GM19397 (cell line): ENCODE data around the gene DNAI4.
"Not testable (repeated sequence)": the region's sequence is repeated elsewhere in the genome, so short reads cannot be mapped to it uniquely, and the experiment has no call there.

Experiments used
- ATAC-seq: cut with Tn5 transposase; IDR thresholded peaks from one replicate; pipeline ENCODE4 v1.9.1; 2021; ENCODE audit warnings: mild to moderate bottlenecking, moderate library complexity; ENCODE audit not compliant: unreplicated experiment

DNAI4 gene

DNA sequence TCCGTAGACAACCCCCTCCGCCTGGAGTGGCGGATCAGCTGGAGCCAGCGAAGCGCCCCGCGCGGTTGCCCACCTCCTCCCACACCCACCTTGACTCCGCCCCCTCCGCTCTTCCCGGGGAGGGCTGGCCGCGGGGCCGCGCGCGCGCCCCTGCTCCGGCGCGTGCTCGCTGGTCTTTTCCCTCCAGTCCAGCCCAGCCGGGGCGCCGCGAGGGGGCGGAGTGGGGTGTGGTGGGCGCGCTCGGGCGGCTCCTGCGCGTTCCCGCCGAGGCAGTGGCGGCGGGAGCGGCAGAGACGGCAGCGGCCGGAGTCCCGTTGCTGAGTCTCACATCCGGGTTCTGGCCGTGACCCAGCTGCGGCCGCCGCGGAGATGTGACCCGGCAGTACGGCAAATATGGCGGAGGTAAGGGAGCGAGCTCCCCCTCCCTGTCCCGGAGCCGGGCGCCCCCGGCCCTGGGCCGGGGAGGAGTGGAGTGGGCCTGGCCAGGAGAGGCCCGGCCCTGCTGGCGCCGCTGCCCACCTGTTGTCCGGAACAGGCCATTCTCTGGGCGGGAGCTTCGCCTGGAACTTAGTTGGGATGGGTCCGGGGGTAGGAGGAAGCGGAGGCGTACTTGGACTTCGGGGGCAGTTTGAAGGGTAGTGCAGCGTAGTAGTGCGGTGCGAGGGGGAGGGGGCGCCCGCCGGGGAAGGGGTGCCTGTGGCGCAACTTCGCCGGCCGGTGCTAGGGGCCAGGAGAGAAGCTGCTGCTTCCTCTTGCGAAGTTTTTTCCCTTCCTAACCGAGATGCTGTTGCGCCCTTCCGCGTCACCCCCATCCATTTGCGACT is 5.6 kb upstream of the DNAI4 start:
- peak; percentile 77 for ATAC-seq

DNA sequence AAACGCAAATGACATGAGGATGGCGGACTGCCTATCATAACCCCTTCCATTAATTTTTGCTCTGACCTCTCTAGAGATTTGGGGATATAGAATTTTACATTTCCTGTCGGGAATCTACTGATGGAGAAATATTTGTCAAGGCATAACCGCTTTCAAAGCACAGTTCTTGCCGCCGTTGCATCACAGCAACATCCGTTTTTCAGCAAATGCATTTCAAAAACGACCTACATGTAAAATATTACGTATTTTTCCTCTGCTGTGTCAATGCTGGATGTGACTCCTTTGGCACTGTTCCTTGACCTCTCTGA is 5.0 kb upstream of the DNAI4 start:
- ATAC-seq = no peak

DNA sequence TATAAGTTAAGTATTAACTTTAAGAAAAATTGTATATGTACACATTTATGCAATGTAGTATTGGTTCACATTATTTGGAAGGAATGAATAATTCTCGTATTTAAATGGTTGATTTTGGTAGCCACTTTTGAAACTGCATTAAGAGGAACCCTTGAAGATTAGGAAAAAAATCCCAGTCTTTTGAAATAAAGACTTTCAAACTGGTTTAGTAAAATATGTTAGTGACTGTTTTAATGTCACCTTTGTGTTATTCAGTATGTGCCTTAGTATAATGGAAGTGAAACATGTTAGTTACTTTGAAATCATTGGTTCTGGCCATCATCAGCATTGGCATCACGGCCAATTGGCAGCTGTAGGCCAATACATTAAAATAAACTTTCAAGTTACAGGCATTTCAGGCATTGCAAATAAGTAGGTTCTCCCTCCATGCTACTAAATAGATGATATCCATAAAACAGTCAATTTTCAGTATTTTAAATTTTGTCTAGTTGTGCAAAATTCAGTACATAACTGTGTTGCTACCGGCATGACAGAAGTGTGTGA is 4.6 kb upstream of the DNAI4 start:
- ATAC-seq = no peak

DNA sequence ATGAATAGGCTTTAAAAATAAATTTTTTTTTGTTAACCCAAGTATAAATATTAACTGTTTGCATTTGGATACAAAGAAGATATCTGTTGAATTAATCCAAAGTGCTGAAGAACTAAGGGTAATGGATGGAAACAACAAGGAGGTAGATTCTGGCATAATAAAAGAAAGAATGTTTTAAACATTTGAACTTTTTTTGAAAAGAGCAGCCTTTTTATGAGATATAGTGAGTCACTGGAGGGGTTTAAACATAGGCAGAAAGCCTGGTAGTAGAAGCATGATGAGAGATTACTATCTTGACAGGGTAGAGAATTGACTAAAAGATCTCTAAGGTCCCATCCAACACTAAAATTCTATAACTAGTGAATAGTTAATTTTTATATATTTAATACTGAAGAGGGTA is 2.9 kb upstream of the DNAI4 start:
- ATAC-seq = no peak

DNA sequence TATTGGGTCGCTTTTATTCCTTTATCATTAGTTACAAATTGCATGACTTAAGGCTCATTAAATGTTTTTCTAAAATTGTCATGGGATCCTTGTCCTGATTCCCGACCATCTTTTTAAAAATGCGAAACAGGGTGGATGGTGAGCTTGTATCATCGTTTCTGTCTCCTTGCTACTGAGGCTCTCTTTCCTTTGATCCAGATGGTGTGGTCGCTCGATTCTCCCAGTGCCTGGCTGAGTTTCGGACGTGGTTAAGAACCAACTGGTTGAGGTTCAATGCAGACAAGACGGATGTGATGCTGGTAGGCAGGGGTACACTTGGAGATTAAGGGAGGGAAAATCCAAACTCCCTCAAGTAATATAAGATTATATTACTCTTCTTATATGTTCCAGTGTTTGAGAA is 1.3 kb upstream of the DNAI4 start:
- ATAC-seq = no peak

DNA sequence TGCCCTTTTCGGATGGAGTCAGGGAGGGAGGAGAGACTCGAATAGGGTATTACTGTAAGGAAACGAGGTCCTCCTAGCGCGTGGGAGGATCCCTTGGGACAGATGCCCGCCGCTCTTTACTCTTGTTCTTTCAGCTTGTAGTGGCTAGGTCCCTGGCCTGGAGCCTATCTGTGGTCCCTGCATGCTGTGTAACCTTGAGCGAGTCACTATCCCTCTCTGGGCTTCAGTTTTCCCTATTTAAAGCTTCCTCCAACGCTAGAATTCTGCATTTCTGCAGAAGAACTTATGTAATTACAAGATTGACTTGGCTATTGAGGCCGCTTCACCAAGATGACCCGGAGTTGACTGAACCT is 878 bp upstream of the DNAI4 start:
- no peak for ATAC-seq

DNA sequence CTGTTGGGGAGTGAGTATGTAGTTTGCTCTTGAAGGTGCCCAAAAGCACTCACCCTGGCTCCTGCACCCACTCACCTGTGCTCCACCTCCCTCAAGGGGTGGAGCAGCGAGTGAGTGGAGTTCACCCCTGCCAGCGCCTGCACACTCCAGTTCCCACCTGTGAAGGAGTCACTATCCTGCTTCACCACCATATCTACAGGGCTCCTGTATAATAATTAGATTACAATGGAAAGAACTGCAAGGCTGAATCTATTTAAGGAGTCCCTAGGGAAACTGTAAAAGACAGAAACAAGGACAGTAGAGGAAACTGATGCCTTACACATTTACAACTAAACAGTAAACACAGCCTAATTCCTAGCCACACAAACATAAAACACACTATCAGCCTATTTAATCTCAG is 4.1 kb downstream of the DNAI4 start:
- no peak for ATAC-seq

DNA sequence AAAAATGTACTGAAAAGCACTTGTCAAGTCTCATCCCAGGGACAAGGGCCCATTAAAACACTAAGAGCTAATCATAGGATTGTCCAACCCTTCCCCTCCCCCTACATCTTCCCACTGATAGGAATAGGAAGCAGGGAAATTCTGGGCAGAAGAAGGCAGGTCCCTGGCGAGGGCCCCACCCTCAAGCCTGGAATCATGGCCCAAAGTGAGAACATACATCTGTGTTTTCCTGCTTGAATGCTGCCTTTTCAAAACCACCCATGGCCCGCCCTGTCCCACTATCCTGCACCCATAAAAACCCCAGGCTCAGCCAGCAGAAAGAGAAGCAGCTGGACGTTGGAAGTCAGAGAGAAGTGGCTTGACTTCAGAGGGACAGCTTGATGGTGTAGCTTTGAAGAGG is 4.8 kb downstream of the DNAI4 start:
- no peak for ATAC-seq

DNA sequence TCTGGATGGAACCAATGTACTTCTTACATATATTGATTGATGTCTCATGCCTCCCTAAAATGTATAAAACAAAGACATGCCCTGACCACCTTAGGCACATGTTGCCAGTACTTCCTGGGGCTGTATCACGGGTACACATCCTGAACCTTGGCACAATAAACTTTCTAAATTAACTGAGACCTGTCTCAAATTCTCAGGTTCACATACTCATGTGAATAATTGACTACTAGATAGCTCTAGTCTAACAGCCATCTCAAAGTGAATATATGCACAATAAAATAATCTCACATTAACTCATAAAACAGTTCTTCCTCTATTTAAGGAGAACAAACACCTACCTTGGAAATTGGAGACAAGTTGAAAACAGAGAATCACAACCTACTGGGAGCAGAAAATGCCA is 5.6 kb downstream of the DNAI4 start:
- ATAC-seq = no peak

DNA sequence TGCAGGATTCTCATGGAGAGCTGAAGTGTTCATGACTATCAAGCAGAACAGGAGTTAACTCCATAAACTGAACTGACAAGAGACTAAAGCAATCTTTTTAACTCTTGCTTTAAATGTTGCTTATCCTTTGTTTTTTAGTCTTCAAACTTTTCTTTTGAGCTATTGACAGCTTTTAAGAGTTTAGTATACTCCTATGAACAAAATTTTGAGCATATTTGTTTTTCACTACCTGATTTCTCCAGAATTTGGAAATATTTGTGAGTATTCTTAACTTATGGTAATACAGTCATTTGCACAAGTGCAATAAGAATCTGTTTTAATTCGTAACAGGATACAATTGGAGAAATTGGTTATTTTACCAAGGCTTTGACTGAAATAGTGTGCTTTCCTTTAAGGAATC is 7.2 kb downstream of the DNAI4 start:
- no peak for ATAC-seq

DNA sequence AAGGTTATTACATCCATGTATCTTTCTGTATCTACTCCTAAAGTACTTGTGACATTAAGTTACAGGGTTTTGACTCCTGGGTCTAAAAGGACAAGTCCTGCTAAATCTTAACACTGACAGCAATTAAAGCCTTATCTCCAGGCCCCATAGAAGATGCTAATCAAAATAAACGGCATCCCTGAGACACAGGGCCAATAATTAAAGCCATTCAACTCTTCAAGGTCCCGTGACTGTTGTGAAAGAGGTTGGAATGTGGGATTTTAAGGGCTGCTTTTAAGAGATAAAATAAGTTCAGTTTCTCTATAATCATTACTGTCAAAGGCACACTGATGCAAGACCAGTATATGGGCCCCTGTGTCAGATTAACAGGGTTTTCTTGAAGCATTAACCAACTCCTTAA is 8.3 kb downstream of the DNAI4 start:
- ATAC-seq = no peak

DNA sequence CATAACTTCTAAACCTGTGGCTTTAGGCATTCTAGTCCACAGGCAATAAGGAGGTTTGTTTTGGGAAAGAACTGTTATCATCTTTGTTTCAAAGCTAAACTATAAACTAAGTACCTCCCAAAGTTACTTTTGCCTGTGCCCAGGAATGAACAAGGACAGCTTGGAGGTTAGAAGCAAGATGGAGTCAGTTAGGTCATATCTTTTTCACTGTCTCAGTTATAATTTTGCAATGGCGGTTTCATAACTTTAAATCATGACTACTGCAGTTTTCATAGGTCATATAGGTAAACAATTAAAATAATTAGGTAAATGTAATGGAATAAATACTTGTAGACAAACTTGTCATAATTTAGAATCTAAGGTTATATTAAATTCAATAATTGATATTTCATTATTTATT is 9.5 kb downstream of the DNAI4 start:
- not testable (repeated sequence) for ATAC-seq

DNA sequence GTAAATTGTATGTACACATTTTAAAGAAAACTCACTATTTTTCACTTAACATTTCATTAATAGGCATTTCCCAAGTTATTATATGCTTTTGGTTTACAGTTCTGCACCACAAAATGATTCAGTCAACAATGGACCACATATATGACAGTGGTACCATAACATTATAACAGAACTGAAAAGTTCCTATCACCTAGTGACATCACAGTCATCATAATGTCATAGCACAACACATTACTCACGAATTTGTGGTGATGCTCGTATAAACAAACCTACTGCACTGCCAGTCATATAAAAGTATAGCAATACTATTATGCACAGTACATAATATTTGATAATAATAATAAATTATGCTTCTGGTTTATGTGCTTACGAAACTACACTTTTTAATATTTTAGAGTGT is 30.9 kb downstream of the DNAI4 start:
- ATAC-seq = no peak

DNA sequence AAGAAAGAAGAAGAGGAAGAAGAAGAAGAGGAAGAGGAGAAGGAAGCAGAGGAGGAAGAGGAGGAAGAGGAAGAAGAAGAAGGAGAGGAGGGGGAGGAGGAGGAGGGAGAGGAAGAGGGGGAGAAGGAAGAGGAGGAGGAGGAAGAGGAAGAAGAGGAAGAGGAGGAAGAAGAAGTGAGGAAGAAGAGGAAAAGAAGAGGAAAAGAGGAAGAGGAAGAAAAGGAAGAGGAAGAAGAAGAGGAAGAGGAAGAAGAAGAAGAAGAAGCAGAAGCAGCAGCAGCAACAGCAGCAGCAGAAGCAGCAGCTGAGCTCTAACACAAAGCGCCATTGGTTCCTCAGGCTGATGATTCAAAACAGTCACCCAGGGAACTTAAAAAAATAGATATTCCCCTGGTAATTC is 34.0 kb downstream of the DNAI4 start:
- no peak for ATAC-seq

DNA sequence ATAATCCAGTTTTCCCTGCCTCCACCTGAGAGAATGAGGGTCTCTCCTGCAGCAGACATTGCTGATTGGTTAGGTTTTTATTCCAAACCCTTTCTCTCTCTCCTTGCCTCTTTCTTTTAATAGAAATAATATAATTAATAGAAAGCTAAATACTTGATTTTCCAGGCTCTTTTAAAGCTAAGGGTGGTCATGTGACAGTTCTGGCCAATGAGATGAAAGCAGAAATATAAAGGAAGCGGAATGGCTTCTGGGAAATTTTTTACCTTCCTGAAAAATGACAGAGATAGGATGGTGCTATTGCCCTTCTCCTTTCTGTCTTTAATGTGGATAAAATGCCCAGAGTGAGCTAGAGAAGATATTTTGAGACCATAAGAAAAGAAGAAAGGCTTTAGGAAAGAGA is 35.6 kb downstream of the DNAI4 start:
- ATAC-seq = no peak

DNA sequence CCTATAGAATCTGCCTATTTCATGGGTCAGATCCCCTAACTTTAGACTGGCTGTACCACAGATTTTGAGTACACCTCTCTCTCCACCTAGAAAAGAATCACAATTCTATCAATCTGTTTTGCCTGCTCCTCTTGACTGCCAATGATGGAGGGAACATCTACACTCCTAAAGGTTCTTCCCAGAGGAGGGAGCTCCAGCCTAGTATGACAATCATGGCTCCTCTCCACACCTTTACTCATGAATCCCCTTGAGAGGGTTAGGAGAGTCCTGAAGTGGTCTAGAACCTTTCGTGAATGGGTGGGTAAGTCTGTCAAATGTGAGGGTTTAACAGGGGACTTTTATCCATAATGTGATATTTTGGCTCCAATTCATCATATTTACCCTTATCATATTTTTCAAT is 48.0 kb downstream of the DNAI4 start:
- ATAC-seq = no peak

DNA sequence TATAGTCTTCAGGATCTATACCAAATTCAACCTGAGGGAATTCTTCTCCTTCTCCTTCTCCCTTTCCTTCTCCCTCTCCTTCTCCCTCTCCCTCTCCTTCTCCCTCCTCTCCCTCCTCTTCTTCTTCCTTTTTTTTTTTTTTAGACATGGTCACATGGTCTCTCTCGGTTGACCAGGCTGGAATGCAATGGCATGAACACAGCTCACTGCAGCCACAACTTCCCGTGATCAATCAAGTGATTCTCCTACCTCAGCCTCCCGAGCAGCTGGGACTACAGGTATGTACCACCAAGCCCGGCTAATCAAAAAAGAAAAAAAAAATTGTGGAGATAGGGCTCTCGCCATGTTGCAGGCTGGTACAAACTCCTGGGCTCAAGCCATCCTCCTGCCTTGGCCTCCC is 51.5 kb downstream of the DNAI4 start:
- no peak for ATAC-seq

DNA sequence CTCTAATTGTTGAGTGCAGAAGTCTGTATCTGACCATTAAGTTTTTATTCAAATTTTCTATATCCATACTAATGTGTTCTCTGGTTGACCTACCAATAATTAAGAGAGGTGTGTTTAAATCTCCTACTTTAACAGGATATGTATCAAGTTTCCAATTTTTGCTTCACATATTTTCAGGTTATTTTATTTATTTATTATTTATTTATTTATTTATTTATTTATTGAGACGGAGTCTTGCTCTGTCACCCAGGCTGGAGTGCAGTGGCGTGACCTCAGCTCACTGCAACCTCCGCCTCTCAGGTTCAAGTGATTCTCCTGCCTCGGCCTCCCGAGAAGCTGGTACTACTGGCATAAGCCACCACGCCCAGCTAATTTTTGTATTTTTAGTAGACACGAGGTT is 52.6 kb downstream of the DNAI4 start:
- ATAC-seq = not testable (repeated sequence)

DNA sequence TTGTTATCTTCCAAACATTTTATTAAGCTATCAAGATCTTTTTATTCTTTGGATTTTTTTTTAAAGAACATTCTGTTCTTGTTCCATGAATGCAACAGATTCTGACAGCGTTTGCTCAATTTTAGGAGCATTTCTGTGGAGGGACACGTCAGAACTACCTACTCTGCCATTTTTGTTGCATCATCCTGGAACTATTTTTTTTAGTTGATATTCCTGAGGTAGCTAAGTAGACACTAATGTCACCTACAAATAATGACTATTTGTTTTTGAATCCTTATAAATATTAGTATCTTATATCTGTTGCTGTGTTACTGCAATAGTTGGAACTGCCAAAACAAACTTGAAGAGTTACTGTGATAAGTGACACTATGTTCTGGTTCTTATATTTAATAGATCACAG is 57.2 kb downstream of the DNAI4 start:
- no peak for ATAC-seq

DNA sequence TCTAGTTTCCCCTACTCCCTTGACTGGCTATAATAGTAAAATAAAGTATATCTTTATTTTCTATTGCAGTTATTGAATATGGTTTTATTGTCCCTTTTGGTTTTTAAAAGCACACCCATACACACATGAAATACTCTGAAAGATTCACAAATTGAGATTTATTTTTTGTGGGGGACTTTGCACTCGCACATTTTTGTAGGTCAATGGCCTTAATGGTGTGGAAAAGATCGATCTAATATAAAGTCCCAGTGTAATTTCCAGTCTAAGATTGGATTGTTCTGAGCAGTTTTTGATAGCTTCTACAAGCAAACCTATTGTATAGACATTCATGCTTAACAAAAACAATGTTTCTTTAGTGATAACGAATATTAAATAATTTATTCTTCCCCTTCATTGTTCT is 64.1 kb downstream of the DNAI4 start:
- ATAC-seq = no peak

DNA sequence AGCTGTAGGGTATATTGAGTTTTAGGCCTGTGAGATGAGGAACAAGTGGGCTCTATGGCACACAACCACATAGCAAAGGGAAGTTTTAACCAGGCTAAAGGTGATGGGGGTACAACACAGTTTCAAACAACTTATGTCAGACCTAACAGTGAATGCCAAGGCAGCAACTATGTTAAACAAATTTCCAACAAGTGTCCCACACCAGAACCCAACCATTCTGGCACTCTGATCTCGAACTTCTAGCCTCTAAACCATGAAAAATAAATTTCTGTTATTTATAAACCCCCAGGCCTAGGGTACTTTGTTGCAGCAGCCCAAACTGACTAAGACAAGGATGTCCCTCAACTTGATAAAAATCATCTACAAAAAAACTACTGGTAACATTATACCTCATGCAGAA is 71.3 kb downstream of the DNAI4 start:
- ATAC-seq = no peak

DNA sequence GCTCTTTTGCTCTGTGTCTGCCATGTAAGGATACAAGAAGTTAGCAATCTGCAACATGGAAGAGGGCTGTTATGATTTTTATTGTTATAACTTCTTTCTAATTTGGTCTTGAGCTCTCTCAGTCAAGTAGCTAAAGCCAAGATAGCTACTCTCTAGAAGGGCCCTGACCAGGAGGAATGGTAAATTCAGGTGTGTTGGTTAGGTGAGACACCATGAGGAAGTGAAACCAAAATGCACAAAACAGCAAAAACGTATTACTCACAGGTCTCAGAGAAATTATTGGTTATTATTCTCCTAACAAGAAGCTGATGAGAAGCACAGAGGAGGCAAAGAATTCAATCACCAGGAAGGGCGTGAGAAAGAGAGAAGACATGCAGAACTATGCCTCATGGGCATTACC is 71.8 kb downstream of the DNAI4 start:
- no peak for ATAC-seq

DNA sequence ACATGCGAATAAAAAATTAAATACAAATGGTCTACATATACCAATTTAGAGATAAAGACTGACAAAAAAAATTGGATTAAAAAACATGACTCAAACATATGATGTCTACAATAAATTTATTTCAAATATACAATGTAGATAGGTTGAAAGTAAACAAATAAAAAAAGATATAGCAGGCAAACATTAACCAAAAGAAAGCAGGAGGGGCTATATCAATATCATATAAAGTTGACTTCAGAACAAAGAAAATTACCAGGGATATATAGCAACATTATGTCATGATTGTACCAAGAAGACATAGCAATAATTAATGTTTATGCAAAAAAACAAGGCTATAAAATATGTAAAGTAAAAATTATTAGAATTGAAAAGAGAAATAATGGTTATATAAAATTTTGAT is 73.7 kb downstream of the DNAI4 start:
- ATAC-seq = no peak
